HCEC 1CT (cell line): ENCODE data around the gene SCN10A.

Experiments
- DNase-seq: peaks from one replicate; pipeline ENCODE4 v3.0.0-alpha.2; 2017

SCN10A gene

DNA sequence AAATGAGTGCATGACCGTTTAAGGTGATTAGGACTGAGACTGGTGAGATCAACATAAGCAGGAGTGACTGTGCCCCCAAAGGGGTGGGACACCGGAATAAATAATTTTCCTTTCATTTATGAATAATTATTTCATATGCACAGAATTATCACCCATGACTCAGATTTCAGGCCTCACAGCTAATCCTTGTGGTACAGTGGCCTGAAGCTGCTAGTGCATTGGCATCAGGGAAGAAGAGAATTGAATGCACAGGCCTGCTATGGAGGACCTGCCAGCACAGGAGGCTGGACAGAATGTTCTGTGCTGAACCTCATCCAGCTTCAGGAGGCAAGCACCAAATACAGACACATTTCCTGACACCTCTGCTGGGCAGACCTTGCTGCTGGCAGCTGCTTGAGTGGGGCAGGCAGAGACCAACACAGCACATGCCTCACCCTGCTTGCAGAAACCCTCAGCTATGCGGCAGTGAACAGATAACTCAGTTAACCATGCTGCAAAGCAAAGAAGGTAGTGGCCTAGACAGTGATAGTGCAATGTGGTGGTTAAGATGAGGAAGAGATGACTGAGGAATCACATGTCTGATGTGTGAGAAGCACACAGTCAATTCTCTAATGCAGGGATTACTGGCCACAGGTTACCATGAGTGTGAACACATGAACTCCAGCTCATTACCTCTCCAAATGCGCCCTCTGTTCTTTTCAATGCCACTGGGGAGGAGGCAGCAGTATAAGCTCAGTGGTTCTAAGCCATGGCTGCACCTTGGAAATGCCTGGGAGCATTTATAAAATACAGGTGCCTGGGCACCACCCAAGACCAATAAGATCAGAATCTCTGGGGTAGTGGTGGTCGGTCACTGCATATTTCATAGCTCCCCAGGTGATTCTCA lies 98.4 kb downstream of the SCN10A start:
- no peak for DNase-seq

GRCh38 chr3:38713121-38713520 lies 102.9 kb downstream of the SCN10A start:
- no peak for DNase-seq

GRCh38 chr3:38711321-38711720 lies 104.7 kb downstream of the SCN10A start:
- no peak for DNase-seq

- no peak for DNase-seq
These were observed 108.3 kb downstream of the SCN10A start for GRCh38 chr3:38707730-38708129.

- DNase-seq = no peak
These were observed 109.1 kb downstream of the SCN10A start for GRCh38 chr3:38706961-38707360.

DNA sequence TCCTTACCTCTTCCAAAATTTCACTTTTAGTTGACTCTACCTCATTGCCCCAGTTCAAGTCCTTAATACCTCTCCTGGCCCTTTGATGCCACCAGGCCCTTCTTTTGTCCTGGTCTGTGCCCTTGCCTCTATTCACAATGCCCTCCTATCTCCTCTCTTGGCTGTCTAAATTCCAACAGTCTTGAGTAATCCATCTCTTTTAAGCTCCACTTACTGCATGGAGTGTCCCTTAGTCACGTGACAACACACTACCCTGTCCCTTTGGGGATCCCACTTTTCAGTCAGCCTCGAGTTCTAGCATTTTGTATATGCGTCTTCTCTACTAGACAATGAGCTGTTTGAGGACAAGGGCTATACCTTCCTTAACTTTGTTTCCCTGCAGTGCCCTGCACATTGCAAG lies 113.8 kb downstream of the SCN10A start:
- DNase-seq = no peak

GRCh38 chr3:38698760-38699159 lies 117.3 kb downstream of the SCN10A start:
- DNase-seq = no peak

DNA sequence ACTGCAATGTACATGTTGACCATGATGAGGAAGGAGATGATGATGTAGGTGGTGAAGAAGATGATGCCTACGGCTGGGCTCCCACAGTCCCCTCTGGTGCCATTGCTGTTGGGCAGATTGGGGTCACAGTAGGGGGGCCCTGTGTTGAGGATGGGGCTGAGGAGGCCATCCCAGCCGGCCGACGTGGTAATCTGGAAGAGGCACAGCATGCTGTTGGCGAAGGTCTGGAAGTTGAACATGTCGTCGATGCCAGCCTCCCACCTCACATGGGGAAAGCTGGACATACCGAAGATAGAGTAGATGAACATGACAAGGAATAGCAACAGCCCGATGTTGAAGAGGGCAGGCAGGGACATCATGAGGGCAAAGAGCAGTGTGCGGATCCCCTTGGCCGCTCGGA lies 118.0 kb downstream of the SCN10A start:
- DNase-seq = no peak

DNA sequence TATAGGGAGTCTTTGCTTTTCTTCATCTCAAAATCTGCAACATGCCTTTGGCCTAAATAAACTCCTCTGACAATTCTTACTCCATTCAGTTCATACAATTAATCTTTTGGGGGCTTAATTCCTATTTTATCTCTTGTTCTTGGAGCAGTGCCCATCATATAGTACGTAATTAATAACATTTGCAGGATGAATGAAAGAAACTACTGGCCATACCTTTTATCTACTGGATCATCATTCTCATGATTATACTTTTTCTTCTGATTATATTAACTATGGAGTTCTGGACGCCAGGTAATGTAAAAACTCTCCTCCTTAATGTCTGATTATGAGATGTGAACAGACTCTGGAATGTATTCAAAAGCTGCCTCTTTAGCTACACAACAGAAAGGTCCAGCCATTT lies 120.0 kb downstream of the SCN10A start:
- DNase-seq = no peak

DNA sequence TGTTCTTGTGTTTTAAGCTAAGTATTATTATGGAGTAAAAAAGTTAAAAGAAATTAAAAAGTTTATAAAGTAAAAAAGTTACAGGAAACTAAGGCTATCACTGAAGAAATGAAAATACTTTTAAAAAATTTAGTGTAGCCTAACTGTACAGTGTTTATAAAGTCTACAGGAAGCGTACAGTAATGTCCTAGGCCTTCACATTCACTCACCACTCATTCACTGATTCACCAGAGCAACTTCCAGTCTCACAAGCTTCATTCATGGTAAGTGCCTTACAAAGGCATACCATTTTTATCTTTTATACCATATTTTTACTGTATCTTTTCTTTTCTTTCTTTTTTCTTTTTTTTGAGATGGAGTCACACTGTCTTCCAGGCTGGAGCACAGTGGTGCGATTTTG lies 125.8 kb downstream of the SCN10A start:
- no peak for DNase-seq

DNA sequence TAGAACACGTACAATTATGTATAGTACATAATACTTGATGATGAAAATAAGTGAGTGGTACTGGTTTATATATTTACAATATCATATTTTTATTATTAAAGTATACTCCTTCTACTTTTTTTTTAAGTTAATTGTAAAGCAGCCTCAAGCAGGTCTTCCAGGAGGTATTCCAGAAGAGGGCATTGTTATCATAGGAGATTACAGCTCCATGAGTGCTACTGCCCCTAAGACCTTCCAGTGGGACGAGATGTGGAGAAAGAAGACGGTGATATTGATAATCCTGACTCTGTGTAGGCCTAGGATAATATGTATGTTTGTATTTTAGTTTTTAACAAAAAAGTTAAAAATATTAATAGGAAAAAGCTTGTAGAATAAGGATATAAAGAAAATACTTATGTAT lies 126.2 kb downstream of the SCN10A start:
- no peak for DNase-seq

- DNase-seq = no peak
These were observed 126.7 kb downstream of the SCN10A start for GRCh38 chr3:38689346-38689745.

- DNase-seq = no peak
These were observed 128.7 kb downstream of the SCN10A start for GRCh38 chr3:38687321-38687720.

DNA sequence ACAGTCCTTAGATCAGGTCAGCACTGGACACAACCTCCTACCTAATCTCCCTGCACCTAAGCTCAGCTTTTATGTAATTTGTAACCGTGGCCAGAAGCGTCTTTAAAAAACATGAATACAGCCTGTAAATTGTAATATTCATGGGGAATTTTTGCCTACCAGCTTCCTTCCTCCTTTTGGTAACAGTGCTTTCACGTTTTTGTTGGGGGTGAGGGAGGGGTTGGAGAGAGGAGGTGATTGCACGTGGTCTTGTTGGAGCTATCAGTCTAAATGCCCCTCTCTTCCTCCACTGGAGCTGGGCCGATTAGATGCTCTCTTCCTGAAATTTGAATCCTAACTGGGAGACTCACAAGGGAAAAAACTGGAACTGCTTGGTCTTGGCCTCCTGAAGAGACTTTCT lies 131.5 kb downstream of the SCN10A start:
- no peak for DNase-seq

DNA sequence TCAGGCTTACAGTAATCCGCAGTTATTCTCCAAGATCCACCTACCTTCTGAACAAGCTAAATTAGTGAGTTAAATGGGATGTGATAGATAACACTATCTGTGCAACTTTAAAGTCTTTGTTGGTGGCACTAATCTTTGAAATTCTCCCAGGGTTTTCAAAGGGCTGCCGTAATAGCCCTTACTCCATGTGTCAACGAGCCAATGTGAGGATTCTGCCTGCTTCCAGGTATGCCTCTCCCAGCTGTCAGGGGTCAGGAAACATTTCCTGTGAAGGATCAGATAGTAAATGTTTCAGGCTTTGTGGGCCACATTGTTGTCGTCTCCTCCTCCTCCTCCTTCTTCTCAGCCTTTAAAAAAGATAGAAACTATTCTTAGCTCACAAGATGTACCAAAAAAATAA lies 146.3 kb downstream of the SCN10A start:
- no peak for DNase-seq

GRCh38 chr3:38662544-38662943 lies 153.5 kb downstream of the SCN10A start:
- DNase-seq = peak; percentile 32

DNA sequence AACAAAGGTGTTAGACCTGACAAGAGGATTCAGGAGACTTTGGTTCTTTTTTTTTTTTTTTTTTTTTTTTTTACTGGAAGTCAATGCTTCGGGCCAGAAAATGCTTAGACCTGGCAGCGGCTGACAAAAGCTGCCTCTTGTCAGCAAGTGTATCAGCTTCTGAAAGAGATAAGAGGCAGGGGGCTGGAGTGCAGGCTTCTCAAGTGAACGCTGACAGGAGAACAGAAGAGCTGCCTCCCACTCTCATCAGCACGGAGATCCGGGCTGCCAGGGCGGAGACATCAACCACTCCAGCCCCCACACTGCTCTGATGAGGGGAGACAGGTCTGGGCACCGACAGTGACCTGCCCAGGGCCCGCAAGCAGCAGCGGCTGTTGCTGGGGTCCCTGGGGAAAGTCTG lies 157.2 kb downstream of the SCN10A start:
- DNase-seq = no peak

- DNase-seq = no peak
These were observed 158.6 kb downstream of the SCN10A start for GRCh38 chr3:38657369-38657768.

DNA sequence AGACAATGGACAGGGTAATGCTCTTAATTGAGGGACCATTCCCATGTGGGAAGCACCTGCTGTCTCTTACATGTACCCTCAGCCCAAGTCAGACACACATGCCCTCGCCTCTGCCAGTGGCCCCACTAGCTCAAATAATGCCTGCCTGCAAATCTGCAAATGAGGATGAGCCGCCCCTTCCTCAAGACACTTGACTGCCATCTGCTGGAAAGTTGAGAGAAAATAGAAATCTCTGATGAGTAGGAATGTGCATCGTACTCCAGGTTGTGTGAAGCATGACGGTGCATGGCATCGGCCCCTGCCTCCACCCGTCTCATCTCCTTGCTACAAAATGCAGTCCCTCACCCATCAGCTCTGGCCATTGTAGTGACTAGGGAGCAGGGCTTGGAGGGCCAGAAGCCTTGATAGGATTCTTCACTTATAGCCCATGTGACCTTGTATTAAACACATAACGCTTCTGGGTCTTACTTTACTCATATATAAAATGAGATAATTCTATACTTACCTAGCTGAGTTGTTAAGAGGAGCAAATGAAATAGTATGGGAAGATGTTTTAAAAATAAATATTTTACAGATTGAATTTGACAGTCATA lies 160.2 kb downstream of the SCN10A start:
- peak; percentile 39 for DNase-seq

GRCh38 chr3:38653685-38654537 lies 162.1 kb downstream of the SCN10A start:
- no peak for DNase-seq

GRCh38 chr3:38652934-38653333 lies 163.1 kb downstream of the SCN10A start:
- DNase-seq = no peak

- DNase-seq = peak; percentile 24
These were observed 164.7 kb downstream of the SCN10A start for GRCh38 chr3:38651153-38651789.
